Measurements from ENCODE around the gene COL19A1.
"Not testable (repeated sequence)": the region's sequence is repeated elsewhere in the genome, so short reads cannot be mapped to it uniquely, and the experiment has no call there.

COL19A1 gene

GRCh38 chr6:69866770-69867638, 648 bp downstream of the COL19A1 start:
- peak; percentile 25 for DNase-seq (ENCODE audit: low spot score)

- DNase-seq (ENCODE audit: low spot score), result no peak
Observed at GRCh38 chr6:69867639-69867976, 1.3 kb downstream of the COL19A1 start.

- DNase-seq (ENCODE audit: low spot score), result peak; percentile 21
Observed at GRCh38 chr6:69868252-69868804, 2.0 kb downstream of the COL19A1 start.

- no peak for DNase-seq (ENCODE audit: low spot score)
Observed at GRCh38 chr6:69868961-69869360, 2.6 kb downstream of the COL19A1 start.

- no peak for DNase-seq (ENCODE audit: low spot score)
Observed at GRCh38 chr6:69871107-69871506, 4.8 kb downstream of the COL19A1 start.

- DNase-seq (ENCODE audit: low spot score), result no peak
Observed at GRCh38 chr6:69873291-69873690, 6.9 kb downstream of the COL19A1 start.

GRCh38 chr6:69875715-69876114, 9.4 kb downstream of the COL19A1 start:
- DNase-seq (ENCODE audit: low spot score), result no peak

GRCh38 chr6:69878795-69879194, 12.4 kb downstream of the COL19A1 start:
- DNase-seq (ENCODE audit: low spot score), result no peak

- DNase-seq (ENCODE audit: low spot score), result no peak
Observed at GRCh38 chr6:69880601-69881000, 14.2 kb downstream of the COL19A1 start.

GRCh38 chr6:69881322-69882151, 15.2 kb downstream of the COL19A1 start:
- DNase-seq (ENCODE audit: low spot score), result no peak

GRCh38 chr6:69883551-69883950, 17.2 kb downstream of the COL19A1 start:
- no peak for DNase-seq (ENCODE audit: low spot score)

GRCh38 chr6:69884231-69884630, 17.9 kb downstream of the COL19A1 start:
- no peak for DNase-seq (ENCODE audit: low spot score)

- DNase-seq (ENCODE audit: low spot score), result no peak
Observed at GRCh38 chr6:69887026-69887425, 20.7 kb downstream of the COL19A1 start.

GRCh38 chr6:69887714-69888345, 21.5 kb downstream of the COL19A1 start:
- DNase-seq (ENCODE audit: low spot score), result no peak

- no peak for DNase-seq (ENCODE audit: low spot score)
Observed at GRCh38 chr6:69888482-69889233, 22.3 kb downstream of the COL19A1 start.

GRCh38 chr6:69889234-69889974, 23.0 kb downstream of the COL19A1 start:
- DNase-seq (ENCODE audit: low spot score), result not testable (repeated sequence)

- DNase-seq (ENCODE audit: low spot score), result not testable (repeated sequence)
Observed at GRCh38 chr6:69892561-69892960, 26.2 kb downstream of the COL19A1 start.

GRCh38 chr6:69893266-69893665, 26.9 kb downstream of the COL19A1 start:
- DNase-seq (ENCODE audit: low spot score), result not testable (repeated sequence)

GRCh38 chr6:69894578-69895347, 28.4 kb downstream of the COL19A1 start:
- DNase-seq (ENCODE audit: low spot score), result no peak

GRCh38 chr6:69895396-69895795, 29.0 kb downstream of the COL19A1 start:
- DNase-seq (ENCODE audit: low spot score), result no peak

Measured in HuH-7.5 (cell line).